GM23338 (cell line): ENCODE measurements around the gene TTC33. TPM values are rescaled to one million over a fixed set of nuclear protein-coding genes. Genes with fewer than 3 reads are reported as not detected.

ENCODE experiments used
- ATAC-seq: fragments of 200-7000 bp; cut with Tn5 transposase; 3 replicates; pipeline ENCODE4 v1.9.1; 2020
- DNase-seq: peaks from one replicate; pipeline ENCODE4 v3.0.0-alpha.2; 2015; ENCODE audit warnings: low spot score
- H2AFZ ChIP-seq: fragments of 200-600 bp; sonication (generic); 2 replicates; pipeline ENCODE4 v1.8.0; 2016; ENCODE audit warnings: antibody characterized with exemption, mild to moderate bottlenecking, moderate library complexity
- H3F3A ChIP-seq: fragments of 200-600 bp; sonication (generic); replicated peaks from 2 replicates; pipeline ENCODE4 v1.8.0; 2017; ENCODE audit warnings: antibody characterized with exemption, mixed run types, low read depth
- H3K27ac ChIP-seq: fragments of 200-600 bp; sonication (generic); 2 replicates; pipeline ENCODE4 v1.6.1; 2016; ENCODE audit warnings: low read depth
- H3K27me3 ChIP-seq: fragments of 200-600 bp; sonication (generic); 2 replicates; pipeline ENCODE4 v1.8.0; 2016; ENCODE audit warnings: mild to moderate bottlenecking, mixed run types, moderate library complexity; ENCODE audit not compliant: insufficient read depth
- H3K36me3 ChIP-seq: fragments of 200-600 bp; sonication (generic); 2 replicates; pipeline ENCODE4 v1.8.0; 2016; ENCODE audit warnings: mild to moderate bottlenecking; ENCODE audit not compliant: insufficient read depth
- H3K4me1 ChIP-seq: fragments of 200-600 bp; sonication (generic); 2 replicates; pipeline ENCODE4 v1.8.0; 2016; ENCODE audit warnings: mild to moderate bottlenecking, moderate library complexity; ENCODE audit not compliant: insufficient read depth
- H3K4me2 ChIP-seq: fragments of 200-600 bp; sonication (generic); 2 replicates; pipeline ENCODE4 v1.7.1; 2017; ENCODE audit warnings: mixed run types
- H3K4me3 ChIP-seq: fragments of 200-600 bp; sonication (generic); 2 replicates; pipeline ENCODE4 v1.6.1; 2016; ENCODE audit warnings: mixed run types
- H3K79me2 ChIP-seq: fragments of 200-600 bp; sonication (generic); replicated peaks from 2 replicates; pipeline ENCODE4 v1.8.0; 2017; ENCODE audit warnings: mild to moderate bottlenecking; ENCODE audit not compliant: insufficient read depth
- H3K9me2 ChIP-seq: fragments of 200-600 bp; sonication (generic); 2 replicates; pipeline ENCODE4 v1.8.0; 2017; ENCODE audit not compliant: insufficient read depth
- H4K20me1 ChIP-seq: fragments of 200-600 bp; sonication (generic); replicated peaks from 2 replicates; pipeline ENCODE4 v1.8.0; 2017; ENCODE audit warnings: mild to moderate bottlenecking; ENCODE audit not compliant: insufficient read depth
- H3K27ac Mint-ChIP-seq: 2 replicates; pipeline ENCODE4 v1.8.0; 2020; ENCODE audit warnings: inconsistent platforms, mild to moderate bottlenecking, moderate library complexity, mixed read lengths
- H3K27me3 Mint-ChIP-seq: 3 replicates; pipeline ENCODE4 v1.8.0; 2022; ENCODE audit warnings: low read depth, mild to moderate bottlenecking, moderate library complexity, mixed read lengths, inconsistent platforms; ENCODE audit not compliant: insufficient read depth, poor library complexity
- H3K36me3 Mint-ChIP-seq: 3 replicates; pipeline ENCODE4 v1.8.0; 2021; ENCODE audit warnings: low read depth, mild to moderate bottlenecking, inconsistent platforms, moderate library complexity, mixed read lengths
- H3K4me1 Mint-ChIP-seq: 3 replicates; pipeline ENCODE4 v1.8.0; 2020; ENCODE audit warnings: mild to moderate bottlenecking, inconsistent platforms, mixed read lengths
- H3K4me3 Mint-ChIP-seq: 3 replicates; pipeline ENCODE4 v1.8.0; 2021; ENCODE audit warnings: moderate library complexity, mild to moderate bottlenecking, inconsistent platforms, mixed read lengths
- H3K9me3 Mint-ChIP-seq: 3 replicates; pipeline ENCODE4 v1.8.0; 2020; ENCODE audit warnings: moderate library complexity, mild to moderate bottlenecking, inconsistent platforms, mixed read lengths
- CREB1 ChIP-seq: fragments of 250-450 bp; sonication (Bioruptor Pico); IDR thresholded peaks from 2 replicates; pipeline ENCODE4 v1.5.0; 2020; ENCODE audit warnings: low read depth, mild to moderate bottlenecking, moderate library complexity
- EZH2 ChIP-seq: fragments of 200-600 bp; sonication (generic); IDR thresholded peaks from one replicate; pipeline ENCODE4 v1.8.0; 2017; ENCODE audit warnings: antibody characterized with exemption, mild to moderate bottlenecking, low read depth; ENCODE audit not compliant: unreplicated experiment
- JUNB ChIP-seq: IDR thresholded peaks from one replicate; pipeline ENCODE4 v1.6.1; 2016; ENCODE audit warnings: antibody characterized with exemption; ENCODE audit not compliant: unreplicated experiment
- NANOG ChIP-seq: IDR thresholded peaks from 2 replicates; pipeline ENCODE4 v1.6.1; 2016; ENCODE audit warnings: antibody characterized with exemption, borderline replicate concordance
- polyA plus RNA-seq: library from polyadenylated mRNA; unstranded; fragments of >200 nt; fragmentation: Nextera tagmentation; extraction: Ambion mirVana; gene quantifications from 2 replicates; pipeline ENCODE4 v1.2.1, GENCODE V29; 2016
- total RNA-seq: library from RNA; depleted of rRNA; stranded (reverse); fragments of >200 nt; shearing (Covaris generic); gene quantifications from 2 replicates; pipeline ENCODE4 v1.2.3, GENCODE V29; 2014
- TF ChIP-seq, protein P1 (sequence below): IDR thresholded peaks from one replicate; pipeline ENCODE4 v1.6.1; 2018; ENCODE audit warnings: antibody characterized with exemption; ENCODE audit not compliant: unreplicated experiment
- TF ChIP-seq, protein P2 (sequence below): IDR thresholded peaks from 2 replicates; pipeline ENCODE4 v1.6.1; 2016; ENCODE audit warnings: antibody characterized with exemption

The TTC33 gene
- total and polyA plus RNA-seq, 2 experiments from 2014 or later: 4.1 to 11.5 TPM

DNA sequence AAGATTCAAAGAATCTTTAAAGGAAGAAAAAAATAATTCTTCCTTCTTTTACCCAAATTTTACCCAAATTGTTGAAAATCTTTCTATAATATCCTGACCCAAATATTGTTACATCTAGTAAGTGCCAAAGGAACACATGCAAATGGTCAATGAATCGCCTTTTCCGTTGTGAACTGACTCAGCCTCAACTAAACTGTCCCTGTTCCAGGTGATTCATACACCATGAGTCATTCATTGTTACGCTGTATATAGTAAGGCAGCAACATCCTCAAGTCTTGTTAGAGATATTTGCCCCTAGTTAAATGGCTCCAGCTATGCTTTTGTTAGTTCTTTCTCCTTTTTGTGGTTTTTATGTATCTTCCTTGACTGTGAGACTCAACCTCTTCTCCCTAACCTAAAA is 66.3 kb downstream of the TTC33 start:
- no peaks in the 10 kb centered on the region for H3K9me2 ChIP-seq
- H3K27me3 ChIP-seq: no peaks in the 10 kb centered on the region
- no peak overlapping the region for H2AFZ ChIP-seq
- no peaks in the 10 kb centered on the region for H3K79me2 ChIP-seq
- Mint-ChIP-seq H3K27ac (no peak overlapping the region), H3K4me1 (no peaks in the 10 kb centered on the region; the same call in 2 of the 3 replicates), H3K27me3 (peaks cover 5% of the 10 kb centered on the region), H3K36me3 (no peaks in the 10 kb centered on the region), H3K4me3 (no peak overlapping the region), H3K9me3 (no peaks in the 10 kb centered on the region)
- TF ChIP-seq, protein P1, sequence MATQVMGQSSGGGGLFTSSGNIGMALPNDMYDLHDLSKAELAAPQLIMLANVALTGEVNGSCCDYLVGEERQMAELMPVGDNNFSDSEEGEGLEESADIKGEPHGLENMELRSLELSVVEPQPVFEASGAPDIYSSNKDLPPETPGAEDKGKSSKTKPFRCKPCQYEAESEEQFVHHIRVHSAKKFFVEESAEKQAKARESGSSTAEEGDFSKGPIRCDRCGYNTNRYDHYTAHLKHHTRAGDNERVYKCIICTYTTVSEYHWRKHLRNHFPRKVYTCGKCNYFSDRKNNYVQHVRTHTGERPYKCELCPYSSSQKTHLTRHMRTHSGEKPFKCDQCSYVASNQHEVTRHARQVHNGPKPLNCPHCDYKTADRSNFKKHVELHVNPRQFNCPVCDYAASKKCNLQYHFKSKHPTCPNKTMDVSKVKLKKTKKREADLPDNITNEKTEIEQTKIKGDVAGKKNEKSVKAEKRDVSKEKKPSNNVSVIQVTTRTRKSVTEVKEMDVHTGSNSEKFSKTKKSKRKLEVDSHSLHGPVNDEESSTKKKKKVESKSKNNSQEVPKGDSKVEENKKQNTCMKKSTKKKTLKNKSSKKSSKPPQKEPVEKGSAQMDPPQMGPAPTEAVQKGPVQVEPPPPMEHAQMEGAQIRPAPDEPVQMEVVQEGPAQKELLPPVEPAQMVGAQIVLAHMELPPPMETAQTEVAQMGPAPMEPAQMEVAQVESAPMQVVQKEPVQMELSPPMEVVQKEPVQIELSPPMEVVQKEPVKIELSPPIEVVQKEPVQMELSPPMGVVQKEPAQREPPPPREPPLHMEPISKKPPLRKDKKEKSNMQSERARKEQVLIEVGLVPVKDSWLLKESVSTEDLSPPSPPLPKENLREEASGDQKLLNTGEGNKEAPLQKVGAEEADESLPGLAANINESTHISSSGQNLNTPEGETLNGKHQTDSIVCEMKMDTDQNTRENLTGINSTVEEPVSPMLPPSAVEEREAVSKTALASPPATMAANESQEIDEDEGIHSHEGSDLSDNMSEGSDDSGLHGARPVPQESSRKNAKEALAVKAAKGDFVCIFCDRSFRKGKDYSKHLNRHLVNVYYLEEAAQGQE: no peak
- TF ChIP-seq, protein P2, sequence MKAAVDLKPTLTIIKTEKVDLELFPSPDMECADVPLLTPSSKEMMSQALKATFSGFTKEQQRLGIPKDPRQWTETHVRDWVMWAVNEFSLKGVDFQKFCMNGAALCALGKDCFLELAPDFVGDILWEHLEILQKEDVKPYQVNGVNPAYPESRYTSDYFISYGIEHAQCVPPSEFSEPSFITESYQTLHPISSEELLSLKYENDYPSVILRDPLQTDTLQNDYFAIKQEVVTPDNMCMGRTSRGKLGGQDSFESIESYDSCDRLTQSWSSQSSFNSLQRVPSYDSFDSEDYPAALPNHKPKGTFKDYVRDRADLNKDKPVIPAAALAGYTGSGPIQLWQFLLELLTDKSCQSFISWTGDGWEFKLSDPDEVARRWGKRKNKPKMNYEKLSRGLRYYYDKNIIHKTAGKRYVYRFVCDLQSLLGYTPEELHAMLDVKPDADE: no peak
- ATAC-seq (no peak), DNase-seq (no peak)
- H3K4me3 ChIP-seq: no peak overlapping the region
- no peaks in the 10 kb centered on the region for H3F3A ChIP-seq
- no peaks in the 10 kb centered on the region for H3K4me1 ChIP-seq
- no peak overlapping the region for H3K27ac ChIP-seq
- no peaks in the 10 kb centered on the region for H3K36me3 ChIP-seq
- H4K20me1 ChIP-seq: no peaks in the 10 kb centered on the region
- no peak overlapping the region for H3K4me2 ChIP-seq

DNA sequence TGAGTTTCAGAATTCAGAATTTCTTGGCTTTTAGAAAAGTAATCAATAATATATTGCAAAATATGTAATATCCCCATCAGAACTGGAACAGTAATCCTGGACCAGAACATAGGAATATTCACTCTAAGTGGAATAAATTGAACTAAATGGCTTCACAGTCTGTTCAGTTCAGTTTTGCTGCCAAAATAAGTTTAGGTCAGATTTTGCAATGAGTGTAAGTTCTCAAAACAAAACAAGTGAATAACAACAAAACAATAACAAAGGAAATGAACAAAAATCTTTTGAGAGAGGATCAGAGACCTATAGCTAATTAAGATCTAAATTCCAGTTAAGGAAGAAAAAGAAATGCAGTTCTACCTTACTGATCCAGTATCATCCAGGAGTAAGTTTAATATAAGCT is 66.8 kb downstream of the TTC33 start:
- DNase-seq (no peak), ATAC-seq (no peak)
- H3K9me2 ChIP-seq: no peaks in the 10 kb centered on the region
- H3K4me2 ChIP-seq: no peak overlapping the region
- no peaks in the 10 kb centered on the region for H3K4me1 ChIP-seq
- Mint-ChIP-seq H3K36me3 (no peaks in the 10 kb centered on the region), H3K27ac (no peak overlapping the region), H3K4me3 (no peak overlapping the region), H3K27me3 (peaks cover 5% of the 10 kb centered on the region), H3K9me3 (no peaks in the 10 kb centered on the region), H3K4me1 (no peaks in the 10 kb centered on the region; the same call in 2 of the 3 replicates)
- H3K4me3 ChIP-seq: no peak overlapping the region
- no peaks in the 10 kb centered on the region for H3K79me2 ChIP-seq
- H3K27ac ChIP-seq: no peak overlapping the region
- TF ChIP-seq EZH2: no peak
- no peak for TF ChIP-seq JUNB
- no peak for TF ChIP-seq NANOG
- TF ChIP-seq CREB1 (CRISPR knock-in tag): no peak
- no peaks in the 10 kb centered on the region for H4K20me1 ChIP-seq
- H3K36me3 ChIP-seq: no peaks in the 10 kb centered on the region
- no peaks in the 10 kb centered on the region for H3F3A ChIP-seq
- H2AFZ ChIP-seq: no peak overlapping the region
- H3K27me3 ChIP-seq: no peaks in the 10 kb centered on the region
